Suprapubic skin (tissue), 4 donors: ENCODE data around the gene MMS22L. TPM values are rescaled to one million over a fixed set of nuclear protein-coding genes. Genes with fewer than 3 reads are reported as not detected.

Experiments used
- DNase-seq, 2 donors: peaks; one replicate each; pipeline ENCODE4 v3.0.0-alpha.2; 2019; ENCODE audit warnings: low spot score in 2 of 2
- H3K27ac ChIP-seq: fragments of 200-600 bp; sonication (generic); one replicate; pipeline ENCODE4 v1.5.1; 2019
- H3K27me3 ChIP-seq: fragments of 200-600 bp; sonication (generic); one replicate; pipeline ENCODE4 v1.5.1; 2019
- H3K36me3 ChIP-seq: fragments of 200-600 bp; sonication (generic); one replicate; pipeline ENCODE4 v1.5.1; 2019
- H3K4me1 ChIP-seq: fragments of 200-600 bp; sonication (generic); one replicate; pipeline ENCODE4 v1.5.1; 2019
- H3K4me3 ChIP-seq: fragments of 200-600 bp; sonication (generic); one replicate; pipeline ENCODE4 v1.5.1; 2019; ENCODE audit warnings: mild to moderate bottlenecking
- H3K9me3 ChIP-seq: fragments of 200-600 bp; sonication (generic); one replicate; pipeline ENCODE4 v1.5.1; 2019
- EP300 ChIP-seq: sonication (generic); formaldehyde crosslinking; IDR thresholded peaks from one replicate; pipeline ENCODE4 v1.6.1; 2017; ENCODE audit warnings: antibody characterized with exemption
- POLR2A ChIP-seq, 2 donors: fragments of 450-650 bp; IDR thresholded peaks; one replicate each; pipeline ENCODE4 v1.6.1; 2017; ENCODE audit warnings: antibody characterized with exemption in 2 of 2, mild to moderate bottlenecking in 2 of 2, moderate library complexity in 2 of 2
- POLR2AphosphoS5 ChIP-seq, 3 donors: sonication (generic); formaldehyde crosslinking; IDR thresholded peaks; one replicate each; pipeline ENCODE4 v1.6.1; 2017; ENCODE audit warnings: antibody characterized with exemption in 3 of 3
- WGBS: methylation state at CpG from one replicate; pipeline ENCODE4 v1.1.5; 2018; 5-methylcytosine and 5-hydroxymethylcytosine counted together
- total RNA-seq, 4 donors: library from RNA; depleted of rRNA; stranded (reverse); fragments of >200 nt; gene quantifications; one replicate each; pipeline ENCODE4 v1.1.0, GENCODE V29; 2016
- TF ChIP-seq, protein P1 (sequence below), 2 donors: fragments of 200-600 bp in 1 of 2; fragments of 450-650 bp in 1 of 2; sonication (generic) in 1 of 2; IDR thresholded peaks; one replicate each; pipeline ENCODE4 v1.5.1; 2016 to 2019; ENCODE audit warnings: antibody characterized with exemption in 2 of 2, mild to moderate bottlenecking in 1 of 2, moderate library complexity in 1 of 2

MMS22L gene
- total RNA-seq, 4 donors from 2014 or later = 7.5 to 15.7 (median 10.0) TPM

DNA sequence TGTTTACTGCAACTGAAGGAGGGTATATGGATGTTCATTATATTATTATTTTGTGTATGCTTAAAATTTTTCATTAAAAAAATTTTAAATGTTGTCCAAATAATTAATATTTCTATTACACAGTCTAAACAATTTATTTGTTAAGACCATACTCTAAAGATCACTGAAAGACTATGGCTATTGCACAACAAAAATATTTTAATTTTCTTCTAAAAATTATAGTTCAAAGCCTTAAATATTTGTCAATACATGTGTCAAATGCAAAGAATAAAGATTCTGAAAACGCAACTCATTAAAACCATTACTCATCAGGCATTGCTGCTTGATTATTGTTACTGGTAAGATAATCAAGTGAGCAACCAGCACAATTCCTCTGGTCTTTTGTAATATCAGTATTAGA, 2.2 kb downstream of the MMS22L start:
- Histone ChIP-seq H3K27me3 (no peaks in the 10 kb centered on the region), H3K36me3 (peaks cover 12% of the 10 kb centered on the region), H3K9me3 (no peaks in the 10 kb centered on the region), H3K27ac (no peak overlapping the region), H3K4me3 (no peak overlapping the region), H3K4me1 (peaks cover 17% of the 10 kb centered on the region)
- WGBS = 86% methylated on average over 1 of the region's 1 CpG
- TF ChIP-seq POLR2A (IDR thresholded peaks at IDR 0.05) = no peak
- no peak for TF ChIP-seq EP300
- TF ChIP-seq, protein P1, sequence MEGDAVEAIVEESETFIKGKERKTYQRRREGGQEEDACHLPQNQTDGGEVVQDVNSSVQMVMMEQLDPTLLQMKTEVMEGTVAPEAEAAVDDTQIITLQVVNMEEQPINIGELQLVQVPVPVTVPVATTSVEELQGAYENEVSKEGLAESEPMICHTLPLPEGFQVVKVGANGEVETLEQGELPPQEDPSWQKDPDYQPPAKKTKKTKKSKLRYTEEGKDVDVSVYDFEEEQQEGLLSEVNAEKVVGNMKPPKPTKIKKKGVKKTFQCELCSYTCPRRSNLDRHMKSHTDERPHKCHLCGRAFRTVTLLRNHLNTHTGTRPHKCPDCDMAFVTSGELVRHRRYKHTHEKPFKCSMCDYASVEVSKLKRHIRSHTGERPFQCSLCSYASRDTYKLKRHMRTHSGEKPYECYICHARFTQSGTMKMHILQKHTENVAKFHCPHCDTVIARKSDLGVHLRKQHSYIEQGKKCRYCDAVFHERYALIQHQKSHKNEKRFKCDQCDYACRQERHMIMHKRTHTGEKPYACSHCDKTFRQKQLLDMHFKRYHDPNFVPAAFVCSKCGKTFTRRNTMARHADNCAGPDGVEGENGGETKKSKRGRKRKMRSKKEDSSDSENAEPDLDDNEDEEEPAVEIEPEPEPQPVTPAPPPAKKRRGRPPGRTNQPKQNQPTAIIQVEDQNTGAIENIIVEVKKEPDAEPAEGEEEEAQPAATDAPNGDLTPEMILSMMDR (IDR thresholded peaks at IDR 0.05) = no peak
- no peak for TF ChIP-seq POLR2AphosphoS5 (IDR thresholded peaks at IDR 0.05)
- no peak for DNase-seq

DNA sequence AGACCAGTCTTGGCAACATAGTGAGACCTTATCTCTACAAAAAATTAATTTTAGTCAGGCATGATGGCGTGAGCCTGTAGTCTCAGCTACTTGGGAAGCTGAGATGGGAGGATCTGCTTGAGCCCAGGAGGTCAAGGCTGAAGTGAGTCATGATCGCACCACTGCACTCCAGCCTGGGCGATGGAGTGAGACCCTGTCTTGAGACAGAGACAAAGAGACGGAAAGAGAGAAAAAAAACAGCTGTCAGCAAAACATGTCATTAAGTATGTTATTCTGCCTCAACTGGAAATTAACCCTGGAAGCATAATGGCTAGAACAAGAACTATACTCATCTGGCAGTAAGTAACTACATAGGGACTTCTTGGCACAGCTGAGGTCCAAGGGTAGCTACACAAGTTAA, 7.2 kb downstream of the MMS22L start:
- no peaks in the 10 kb centered on the region for H3K4me1 ChIP-seq
- no peaks in the 10 kb centered on the region for H3K27me3 ChIP-seq
- TF ChIP-seq POLR2A (IDR thresholded peaks at IDR 0.05) (no peak), POLR2AphosphoS5 (IDR thresholded peaks at IDR 0.05) (no peak)
- TF ChIP-seq, protein P1 (IDR thresholded peaks at IDR 0.05) = no peak
- H3K36me3 ChIP-seq = peaks cover 37% of the 10 kb centered on the region
- H3K9me3 ChIP-seq = no peaks in the 10 kb centered on the region
- DNase-seq = no peak
- H3K27ac ChIP-seq = no peak overlapping the region
- WGBS = 87% methylated on average over 4 of the region's 4 CpGs
- H3K4me3 ChIP-seq = no peak overlapping the region

DNA sequence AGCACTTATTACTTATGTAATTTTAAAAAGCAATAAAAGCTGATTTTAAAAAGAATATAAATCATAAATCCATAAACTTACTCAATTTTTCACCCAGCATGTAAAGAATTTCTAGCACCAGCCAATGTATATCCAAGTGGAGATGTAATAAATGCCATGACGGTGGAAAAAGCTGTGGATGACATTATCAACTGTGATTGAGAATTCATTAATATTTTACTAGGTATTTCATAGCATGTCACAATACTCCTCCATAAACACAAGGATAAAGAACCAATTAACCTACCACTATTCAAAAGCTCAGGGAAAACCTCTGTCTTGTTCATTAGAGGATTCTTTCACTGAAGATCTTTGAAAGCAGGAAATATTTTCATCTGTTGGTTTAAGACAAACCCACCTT, 13.2 kb downstream of the MMS22L start:
- peaks cover 4% of the 10 kb centered on the region for H3K9me3 ChIP-seq
- H3K36me3 ChIP-seq = peaks cover 55% of the 10 kb centered on the region
- no peak for TF ChIP-seq POLR2A (IDR thresholded peaks at IDR 0.05)
- TF ChIP-seq EP300 = no peak
- TF ChIP-seq, protein P1 (IDR thresholded peaks at IDR 0.05) = no peak
- TF ChIP-seq POLR2AphosphoS5 (IDR thresholded peaks at IDR 0.05) = no peak
- DNase-seq = no peak
- H3K4me1 ChIP-seq = no peaks in the 10 kb centered on the region
- WGBS = 93% methylated on average over 1 of the region's 1 CpG
- H3K4me3 ChIP-seq = no peak overlapping the region
- no peak overlapping the region for H3K27ac ChIP-seq
- H3K27me3 ChIP-seq = no peaks in the 10 kb centered on the region

DNA sequence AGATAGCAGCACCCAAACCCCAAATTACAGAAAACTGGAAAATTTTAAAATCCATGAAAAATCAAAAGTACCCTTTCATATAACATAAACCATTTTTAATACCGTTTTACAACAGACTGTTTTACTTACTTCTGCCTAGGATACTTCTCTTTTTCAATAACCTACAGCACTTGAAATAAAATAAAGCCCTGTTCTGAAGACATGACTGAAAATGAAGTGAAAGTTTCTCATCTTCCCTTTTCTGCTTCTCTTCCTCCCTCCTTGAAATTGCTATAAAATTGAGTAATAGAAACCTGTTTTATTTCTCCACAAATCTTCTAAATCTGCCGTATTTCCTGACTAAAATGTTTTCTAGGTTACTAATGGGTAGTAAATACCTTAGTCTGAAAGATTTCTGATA, 20.3 kb downstream of the MMS22L start:
- Histone ChIP-seq H3K36me3 (peaks cover 33% of the 10 kb centered on the region), H3K27me3 (no peaks in the 10 kb centered on the region), H3K27ac (no peak overlapping the region), H3K9me3 (peaks cover 4% of the 10 kb centered on the region), H3K4me1 (no peaks in the 10 kb centered on the region), H3K4me3 (no peak overlapping the region)
- TF ChIP-seq POLR2AphosphoS5 (IDR thresholded peaks at IDR 0.05) (no peak), EP300 (no peak), POLR2A (IDR thresholded peaks at IDR 0.05) (no peak)
- TF ChIP-seq, protein P1 (IDR thresholded peaks at IDR 0.05) = no peak
- no peak for DNase-seq
- WGBS = 89% methylated on average over 2 of the region's 2 CpGs

DNA sequence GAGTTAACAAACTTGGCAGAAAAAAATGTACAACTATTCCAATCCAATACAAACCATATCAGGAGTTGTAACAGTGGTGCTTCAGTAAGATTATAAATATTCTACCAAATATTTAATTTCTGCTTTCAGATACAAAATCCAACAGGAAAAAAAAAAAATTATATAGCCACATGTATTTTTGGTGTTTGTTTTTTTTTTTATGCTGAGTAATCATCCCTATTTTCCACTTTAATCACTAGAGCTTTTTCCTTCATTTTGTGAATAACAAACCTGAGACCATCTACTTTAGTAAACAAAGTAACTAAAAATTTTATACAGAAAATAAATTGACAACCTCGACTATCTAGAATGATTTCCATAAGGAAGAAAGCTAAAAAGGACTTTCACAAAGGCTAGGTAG, 36.2 kb downstream of the MMS22L start:
- DNase-seq = no peak
- H3K4me1 ChIP-seq = no peaks in the 10 kb centered on the region
- H3K9me3 ChIP-seq = no peaks in the 10 kb centered on the region
- TF ChIP-seq POLR2A (IDR thresholded peaks at IDR 0.05) = no peak
- no peak for TF ChIP-seq EP300
- TF ChIP-seq, protein P1 (IDR thresholded peaks at IDR 0.05) = no peak
- no peak for TF ChIP-seq POLR2AphosphoS5 (IDR thresholded peaks at IDR 0.05)
- 97% methylated on average over 1 of the region's 1 CpG for WGBS
- H3K27ac ChIP-seq = no peak overlapping the region
- H3K4me3 ChIP-seq = no peak overlapping the region
- H3K27me3 ChIP-seq = no peaks in the 10 kb centered on the region
- H3K36me3 ChIP-seq = peaks cover 11% of the 10 kb centered on the region
